Right lung (tissue), 10 donors: ENCODE results near the gene TLE4. TPM values are rescaled to one million over a fixed set of nuclear protein-coding genes. Genes with fewer than 3 reads are reported as not detected.
"Not testable (repeated sequence)": the region's sequence is repeated elsewhere in the genome, so short reads cannot be mapped to it uniquely, and the experiment has no call there.

ENCODE experiments used
- DNase-seq, 2 donors: peaks; one replicate each; pipeline ENCODE4 v3.0.0-alpha.2; 2013
- long read RNA-seq, 8 donors: transcript quantifications; one replicate each; lab custom pipeline, GENCODE V29; 2026
- polyA plus RNA-seq, 5 donors: library from polyadenylated mRNA; unstranded; fragments of 120-200 nt; gene quantifications; one replicate each; pipeline versions ENCODE4 v1.2.1 to v1.2.3, GENCODE V29; 2013; ENCODE audit warnings: inconsistent platforms in 1 of 5, low replicate concordance in 1 of 5; ENCODE audit not compliant: insufficient read length in 5 of 5, insufficient read depth in 1 of 5

The TLE4 gene
- polyA plus RNA-seq: 10 to 100 TPM; 27.1 to 35.7 (median 28.2) TPM
- long read RNA-seq, donor 1, partial matches to known transcripts: 0 of 1 reads
- long read RNA-seq, donor 1, other reads (novel, unspliced or antisense): 0 of 1 reads
- long read RNA-seq, donor 2: 0 reads
- long read RNA-seq, donor 3: 0 reads
- long read RNA-seq, donor 4: 0 reads
- long read RNA-seq, donor 5, partial matches to known transcripts: 0 of 1 reads
- long read RNA-seq, donor 5, other reads (novel, unspliced or antisense): 0 of 1 reads
- long read RNA-seq, donor 6, partial matches to known transcripts: 0 of 3 reads
- long read RNA-seq, donor 6, other reads (novel, unspliced or antisense): 0 of 3 reads
- long read RNA-seq, donor 7, partial matches to known transcripts: 0 of 1 reads
- long read RNA-seq, donor 7, other reads (novel, unspliced or antisense): 0 of 1 reads
- long read RNA-seq, donor 8: 0 reads

DNA sequence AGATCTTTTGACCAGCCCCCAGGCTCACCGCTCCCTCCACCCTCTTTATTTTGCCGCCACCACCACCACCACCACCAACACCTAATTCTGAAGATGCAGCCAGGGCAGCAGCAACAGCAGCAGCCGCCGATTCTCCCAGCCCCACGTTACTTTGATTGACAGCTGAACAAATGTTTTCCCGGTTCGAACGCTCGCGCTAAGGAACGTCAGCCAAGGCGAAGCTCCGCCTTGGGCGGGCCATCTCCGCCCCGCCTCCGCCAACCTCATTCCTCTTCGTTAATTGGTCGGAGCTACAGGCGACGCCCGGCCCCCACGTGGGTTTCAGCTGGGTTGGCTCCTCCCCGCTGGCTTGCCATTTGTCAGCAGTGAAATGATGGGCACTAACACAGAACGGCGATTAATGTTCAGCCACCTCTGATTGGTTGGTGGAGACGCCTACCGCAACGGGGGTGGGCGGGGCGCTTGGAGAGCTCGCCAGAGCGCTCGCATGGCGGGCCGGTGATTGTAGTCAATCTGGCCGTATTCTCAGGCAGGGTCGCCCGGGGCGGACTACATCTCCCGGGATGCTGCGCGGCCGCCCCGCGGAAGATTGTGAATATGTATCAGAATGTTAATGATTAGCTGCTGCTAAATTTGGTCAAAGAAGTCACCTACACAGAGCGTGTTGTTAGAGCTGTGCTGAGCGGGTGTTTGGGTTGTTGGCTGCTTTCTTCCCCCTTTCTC lies at the start of gene TLE4:
Gene TLE4 (plus strand): TSS at position 657 of the 723 bp plus-strand sequence. CDS start 826 bp downstream, outside the sequence.
- DNase-seq: peak; percentile 100

DNA sequence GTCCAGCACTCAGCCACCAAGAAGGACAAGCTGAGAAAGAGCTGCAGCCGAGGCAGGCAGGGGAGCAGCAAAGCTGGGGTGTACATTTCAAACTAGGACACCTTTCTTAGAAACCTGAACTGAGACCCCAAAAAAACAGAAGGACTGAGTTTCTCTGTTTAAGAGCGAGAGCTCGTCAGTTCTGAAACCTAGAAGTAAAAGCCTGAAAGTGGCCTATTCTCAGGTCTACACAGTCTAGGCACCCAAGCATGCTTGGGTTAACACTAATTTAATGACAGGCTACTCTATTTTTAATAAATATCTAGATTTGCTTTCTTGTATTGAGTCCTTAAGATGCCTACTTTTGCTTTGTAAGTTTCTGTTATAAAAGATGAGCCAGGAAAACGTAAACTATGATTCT lies 49.0 kb upstream of the TLE4 start:
- DNase-seq: no peak

DNA sequence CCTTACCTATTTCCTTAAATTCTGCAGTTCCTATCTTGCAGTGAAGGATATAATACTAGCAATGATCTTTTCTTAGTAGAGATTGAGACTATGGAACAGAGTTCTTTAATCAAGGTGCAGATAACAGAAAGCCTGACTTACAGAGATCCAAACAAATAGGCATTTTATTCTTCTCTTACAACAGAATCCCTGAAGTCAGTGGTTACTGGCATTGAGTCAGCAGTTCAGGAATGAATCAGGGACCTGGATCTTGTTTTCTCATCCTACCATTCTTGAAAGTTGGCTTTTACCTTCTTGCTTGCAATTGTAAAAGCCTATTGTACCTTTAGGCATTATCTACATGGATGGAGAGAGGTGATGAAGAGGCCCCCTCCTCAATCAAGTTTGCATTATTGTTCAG lies 47.5 kb upstream of the TLE4 start:
- DNase-seq: no peak

DNA sequence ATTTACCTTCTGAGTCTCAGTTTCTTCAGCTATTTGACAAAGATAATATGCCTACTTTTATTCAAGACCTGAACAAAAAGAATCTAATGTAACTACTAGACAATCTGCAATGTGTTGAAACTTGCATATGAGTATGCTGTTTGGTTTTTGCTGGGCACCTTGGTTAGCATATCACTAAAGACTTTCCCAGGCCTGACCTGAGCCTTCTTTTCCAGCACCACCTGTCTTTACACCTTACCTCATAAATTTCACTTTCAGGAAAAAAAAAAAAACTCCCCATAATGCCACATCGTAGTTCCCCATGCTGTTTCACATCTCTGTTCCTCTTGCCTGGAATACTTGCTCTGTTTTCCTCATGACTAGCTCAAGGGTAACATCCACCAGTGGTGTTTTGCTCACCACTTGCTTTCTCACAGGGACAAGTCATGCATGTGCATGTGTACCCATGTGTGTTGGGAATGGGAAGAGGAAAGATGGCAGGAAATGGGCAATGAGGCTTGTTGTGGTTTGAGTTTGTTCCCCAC lies 45.6 kb upstream of the TLE4 start:
- no peak for DNase-seq

DNA sequence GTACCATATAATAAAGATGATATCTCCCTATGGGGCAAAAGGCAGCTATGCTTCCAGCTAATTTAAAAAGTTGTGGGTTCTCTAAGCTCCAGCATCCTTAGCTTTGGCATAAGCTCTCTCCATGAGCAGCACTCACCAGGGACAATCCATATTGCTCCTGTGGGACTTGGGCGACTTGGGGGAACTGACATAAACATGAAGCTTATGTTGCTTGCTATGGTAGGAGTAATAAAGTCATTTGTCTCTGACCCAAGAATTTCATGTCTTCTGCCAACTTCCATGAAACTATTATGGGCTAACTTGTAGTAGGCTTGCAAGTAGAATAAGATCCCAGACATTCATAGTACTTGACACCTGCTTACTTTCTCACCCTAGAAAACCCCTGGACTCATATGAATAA lies 36.2 kb upstream of the TLE4 start:
- DNase-seq: no peak

DNA sequence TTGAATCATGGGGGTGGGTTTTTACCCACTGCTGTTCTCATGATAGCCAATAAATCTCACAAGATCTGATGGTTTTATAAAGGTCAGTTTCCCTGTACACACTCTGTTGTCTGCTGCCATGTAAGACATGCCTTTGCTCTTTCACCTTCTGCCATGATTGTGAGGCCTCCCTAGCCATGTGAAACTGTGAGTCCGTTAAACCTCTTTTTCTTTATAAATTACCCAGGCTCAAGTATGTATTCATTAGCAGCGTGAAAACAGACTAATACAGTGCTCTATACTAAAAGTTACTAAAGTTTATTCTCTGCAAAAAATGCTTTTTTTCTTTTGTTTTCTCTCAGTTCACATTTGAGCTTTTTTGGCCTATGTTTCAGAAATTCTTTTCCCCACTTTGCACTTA lies 33.9 kb upstream of the TLE4 start:
- no peak for DNase-seq

DNA sequence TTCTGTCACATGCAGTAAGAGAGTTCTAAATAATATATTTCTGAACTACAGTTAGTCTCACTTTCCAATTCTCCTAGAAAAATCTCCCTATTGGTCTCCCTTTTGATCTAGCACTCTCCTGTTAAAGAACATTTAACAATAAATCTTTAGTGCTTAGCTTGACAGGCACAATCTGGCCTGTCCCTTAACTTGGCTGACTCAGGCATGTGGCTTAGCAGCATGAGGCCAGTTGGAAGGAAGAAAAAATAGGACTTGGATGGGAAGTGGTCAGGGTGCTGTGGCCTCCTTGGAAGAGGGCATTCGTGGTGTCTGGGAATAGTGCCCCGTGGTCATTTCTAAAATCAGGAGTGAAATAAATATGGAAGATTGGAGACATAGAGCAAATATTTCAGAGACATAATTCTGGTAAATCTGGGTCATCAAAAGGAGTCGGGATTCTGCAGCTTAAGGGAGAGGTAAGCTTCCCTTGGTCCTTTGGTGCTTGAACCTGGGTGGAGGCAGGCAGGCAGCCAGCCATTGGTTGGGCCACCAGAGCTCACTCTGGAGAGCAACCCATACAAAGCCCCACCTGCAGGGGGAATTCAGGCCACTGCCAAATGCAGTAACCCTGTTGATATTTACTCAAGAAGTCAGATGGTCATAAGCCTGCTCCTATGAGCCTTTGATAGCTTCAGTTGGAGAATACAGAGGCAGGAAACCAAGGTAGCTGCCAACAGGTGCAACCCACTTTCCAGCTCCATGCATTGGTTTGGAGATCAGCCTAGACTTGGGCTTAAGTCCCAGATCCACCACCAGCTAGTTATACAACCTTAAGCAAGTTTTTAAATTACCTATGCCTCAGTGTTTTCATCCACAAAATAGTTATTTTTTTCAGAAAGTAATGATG lies 28.8 kb upstream of the TLE4 start:
- no peak for DNase-seq

DNA sequence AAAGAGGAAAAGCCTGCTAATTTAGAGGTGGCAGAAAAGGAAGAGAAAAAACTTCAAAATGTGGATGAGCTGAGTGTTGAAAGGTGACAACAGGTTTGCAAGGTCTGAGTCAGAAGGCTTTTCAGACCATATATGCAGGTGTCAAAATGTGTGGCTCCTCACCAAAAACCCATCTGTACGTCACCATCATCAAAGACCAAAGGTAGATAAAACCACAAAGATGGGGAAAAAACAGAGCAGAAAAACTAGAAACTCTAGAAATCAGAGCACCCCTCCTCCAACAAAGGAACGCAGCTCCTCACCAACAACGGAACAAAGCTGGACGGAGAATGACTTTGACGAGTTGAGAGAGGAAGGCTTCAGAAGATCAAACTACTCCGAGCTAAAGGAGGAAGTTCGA lies 27.4 kb upstream of the TLE4 start:
- not testable (repeated sequence) for DNase-seq

DNA sequence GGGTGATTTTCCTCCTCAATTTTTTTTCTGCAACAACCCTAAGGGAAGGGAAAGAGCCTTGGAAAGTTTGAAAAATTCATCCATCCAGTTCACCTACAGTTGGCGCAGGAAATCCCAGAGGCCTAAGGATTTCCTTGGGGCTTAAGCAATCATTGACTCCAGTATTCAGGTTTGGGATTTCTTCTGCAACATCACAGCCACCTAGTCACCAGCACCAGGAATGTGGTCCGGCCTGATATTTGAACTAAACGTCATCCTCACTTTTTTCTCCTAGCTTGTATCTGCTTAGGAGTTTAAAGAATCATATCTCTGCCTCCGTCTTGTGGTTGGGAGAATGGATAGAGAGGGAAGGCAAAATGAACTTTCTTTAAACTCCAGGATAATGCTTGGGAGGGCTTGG lies 20.2 kb upstream of the TLE4 start:
- DNase-seq: no peak

DNA sequence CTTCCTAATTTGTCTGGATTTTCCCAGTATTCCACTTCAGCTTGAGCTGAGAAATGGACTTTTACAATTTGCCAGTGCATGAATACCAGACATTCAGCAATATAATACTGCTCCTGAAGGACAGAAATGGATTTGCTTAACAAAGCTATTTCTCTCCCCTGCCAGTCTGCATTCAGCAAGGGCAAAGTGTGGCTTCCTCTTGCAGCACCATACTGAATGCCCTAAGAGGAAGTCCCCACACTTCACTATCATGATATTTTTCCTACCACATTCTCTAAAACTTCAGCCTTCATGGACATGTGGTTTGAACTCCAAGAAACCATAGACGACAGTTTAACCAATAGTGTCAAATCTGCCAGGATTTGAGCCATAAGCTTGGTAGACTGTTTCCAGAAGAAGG lies 19.8 kb upstream of the TLE4 start:
- no peak for DNase-seq

DNA sequence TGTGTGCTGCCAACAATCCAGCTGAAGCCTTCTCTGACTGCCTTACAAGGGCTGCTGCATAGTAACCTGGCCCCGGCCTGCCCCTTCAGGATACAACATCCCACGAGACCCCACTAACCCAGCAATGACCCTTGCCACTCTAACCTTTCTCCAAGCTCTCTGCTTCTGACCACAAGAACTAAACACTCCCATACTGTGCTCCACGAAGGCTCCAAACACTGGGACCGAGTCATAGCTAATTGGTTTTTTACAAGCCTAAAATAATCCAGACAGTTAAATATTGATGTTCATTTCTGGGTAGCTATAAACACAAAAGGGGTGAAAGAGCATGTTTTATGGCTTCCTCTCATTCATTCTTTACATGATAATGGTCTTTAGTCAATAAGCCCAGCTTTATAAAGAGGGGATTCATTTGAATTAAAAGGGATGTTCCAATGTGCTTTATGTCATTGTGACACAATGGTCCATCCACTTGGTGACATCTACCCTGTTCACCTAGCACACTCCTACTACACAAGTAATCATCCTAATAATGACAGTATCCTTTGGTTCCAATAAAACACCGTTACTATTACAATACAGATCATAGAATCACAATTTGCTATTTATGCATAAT lies 16.2 kb upstream of the TLE4 start:
- DNase-seq: no peak

DNA sequence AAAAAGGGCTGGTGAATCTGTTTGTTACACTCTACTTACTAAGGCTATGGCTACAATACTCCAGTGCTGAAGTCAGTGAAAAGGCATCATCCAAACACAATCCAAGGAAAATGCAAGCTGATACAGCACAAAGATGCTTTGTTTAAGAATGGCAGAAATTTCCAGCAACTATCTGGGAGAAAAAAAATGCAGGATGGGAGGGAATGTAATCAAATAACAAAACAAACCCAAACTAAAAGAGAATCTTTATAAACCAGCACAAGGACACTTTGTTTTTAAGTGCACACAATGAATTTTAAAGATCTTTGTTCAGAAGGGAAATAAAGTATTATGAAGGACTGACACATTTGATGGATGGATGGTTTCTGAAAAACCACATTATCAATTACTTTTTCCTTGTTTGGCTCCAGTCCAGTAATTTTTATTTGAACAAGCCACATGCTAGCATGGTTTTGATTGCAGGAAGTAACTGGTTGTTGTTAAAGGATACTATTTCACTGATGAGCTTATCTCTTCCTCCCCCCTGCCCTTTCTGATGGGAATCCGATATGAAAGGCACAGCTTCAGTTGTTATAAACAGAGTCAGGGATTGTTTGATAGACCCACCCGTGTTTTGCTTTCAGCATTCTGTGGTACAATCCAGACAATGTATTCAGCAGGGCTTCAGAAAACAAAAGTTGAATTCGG lies 12.1 kb upstream of the TLE4 start:
- DNase-seq: no peak

DNA sequence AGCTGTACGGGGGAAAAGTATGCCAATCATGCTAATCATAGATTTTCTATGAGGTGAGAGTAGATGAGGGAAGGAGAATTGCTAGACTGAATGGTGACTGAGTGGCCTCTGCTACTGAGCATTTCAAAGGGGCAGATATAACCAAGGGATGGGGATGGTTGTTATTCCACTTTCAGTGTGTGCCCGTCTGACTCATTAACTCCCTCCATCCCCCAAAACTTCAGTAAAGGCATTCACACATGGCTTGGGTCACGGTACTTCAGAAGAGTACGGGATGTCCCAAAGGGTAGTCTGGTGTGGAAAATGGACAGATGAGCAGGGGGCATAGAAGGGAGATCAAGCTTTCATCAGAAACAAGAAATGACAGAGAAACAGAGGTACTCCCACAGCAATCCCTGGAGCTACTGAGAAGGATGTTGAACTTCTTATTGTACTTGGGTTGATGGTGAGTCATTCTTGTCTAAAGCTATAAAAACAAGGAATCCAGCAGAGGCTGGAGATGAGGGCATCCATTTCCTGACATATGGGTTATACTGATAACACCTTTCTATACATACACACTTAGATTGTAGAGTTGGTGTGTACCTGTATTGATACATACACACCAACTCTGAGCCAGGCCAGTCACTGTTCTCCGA lies 8.9 kb upstream of the TLE4 start:
- no peak for DNase-seq

DNA sequence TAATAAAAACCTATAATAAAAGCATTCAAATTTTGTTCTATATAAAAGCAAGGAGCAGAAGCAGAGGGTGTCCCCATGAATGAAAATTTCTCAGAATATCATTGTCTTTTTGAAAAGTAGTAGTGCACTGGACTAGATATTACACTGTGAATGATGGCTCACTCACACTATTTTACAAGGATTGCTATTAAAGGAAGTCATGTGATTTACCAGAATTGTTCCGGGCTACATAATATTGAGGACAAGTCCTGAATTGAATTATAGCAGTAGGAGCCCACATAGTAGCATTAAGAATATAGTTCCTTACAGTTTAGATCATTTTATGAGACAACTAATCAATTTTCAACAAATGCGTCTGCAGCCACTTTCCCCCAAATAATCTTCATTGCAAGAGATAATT lies 7.7 kb upstream of the TLE4 start:
- no peak for DNase-seq

DNA sequence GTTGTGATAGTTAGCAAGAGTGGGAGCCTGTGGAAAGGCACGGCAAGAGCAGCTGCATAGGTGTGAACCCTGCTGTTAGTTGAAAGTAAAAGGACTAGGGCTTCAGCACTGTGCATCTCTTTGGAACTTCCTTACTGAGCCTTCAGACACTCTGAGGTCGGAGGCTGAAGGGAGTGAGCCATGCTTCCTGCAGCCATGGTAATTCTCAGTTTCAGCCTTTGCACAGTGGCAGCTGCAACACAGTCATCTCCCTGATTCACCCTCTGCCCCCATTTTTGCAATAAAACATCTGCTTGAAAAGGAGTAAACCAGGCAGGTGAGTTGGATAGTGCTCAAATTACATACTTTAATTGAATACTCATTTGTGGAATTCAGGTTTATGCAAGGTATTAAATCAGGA lies 6.5 kb upstream of the TLE4 start:
- no peak for DNase-seq

DNA sequence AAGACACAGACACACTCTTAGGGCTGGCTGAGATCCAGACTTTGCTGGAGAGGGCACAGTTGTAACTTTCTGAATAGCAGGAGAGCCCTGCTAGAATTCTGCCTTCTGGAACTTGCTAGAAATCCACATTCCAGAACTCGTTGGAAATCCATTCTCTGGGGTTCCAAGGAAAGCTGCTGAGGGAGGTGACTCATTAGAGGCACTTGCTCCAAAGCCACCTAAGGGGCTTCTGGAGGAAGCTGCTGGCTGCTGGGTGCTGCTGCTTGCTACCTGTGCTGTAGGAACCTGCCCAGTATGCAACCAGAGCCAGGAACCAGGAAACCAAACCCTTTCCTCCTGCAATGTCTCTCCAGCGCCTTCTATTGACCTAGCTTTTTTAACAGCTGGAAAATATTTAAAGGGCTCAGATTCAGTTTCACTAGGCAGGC lies 4.1 kb upstream of the TLE4 start:
- DNase-seq: no peak

DNA sequence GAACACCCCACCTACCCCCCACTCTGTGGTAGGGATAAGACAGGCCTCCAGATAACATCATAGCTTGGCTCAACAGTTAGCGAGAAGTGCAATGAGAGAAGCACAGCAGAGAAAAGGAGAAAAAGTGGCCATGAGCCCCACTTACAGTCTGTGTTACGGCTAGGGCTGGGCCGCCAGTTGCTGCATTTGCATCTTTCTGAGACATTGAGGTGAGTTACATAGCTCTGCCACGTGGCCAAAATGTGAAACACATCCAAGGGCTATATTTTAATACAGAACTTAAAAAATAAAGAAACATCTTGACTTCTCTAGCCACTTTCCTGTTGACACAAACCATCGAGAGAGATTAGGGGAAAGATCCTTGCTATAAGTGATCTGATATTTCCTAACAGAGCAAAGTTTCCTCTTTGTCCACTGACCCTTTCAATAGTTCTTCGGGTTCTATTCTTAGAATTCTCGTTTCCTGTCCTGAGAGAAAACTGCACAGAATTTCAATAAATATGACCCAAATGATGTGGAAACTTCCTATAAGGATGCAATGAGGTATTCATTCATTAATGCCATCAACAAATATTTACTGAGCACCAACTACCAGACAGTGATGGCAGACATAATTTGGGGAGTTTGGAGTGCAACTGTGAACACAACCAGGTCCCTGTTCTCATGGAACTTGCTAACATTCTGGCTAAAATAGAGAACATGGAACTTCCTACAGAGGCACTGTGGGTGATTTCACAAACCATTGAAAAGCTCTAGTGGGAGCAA lies 3.2 kb upstream of the TLE4 start:
- DNase-seq: no peak

DNA sequence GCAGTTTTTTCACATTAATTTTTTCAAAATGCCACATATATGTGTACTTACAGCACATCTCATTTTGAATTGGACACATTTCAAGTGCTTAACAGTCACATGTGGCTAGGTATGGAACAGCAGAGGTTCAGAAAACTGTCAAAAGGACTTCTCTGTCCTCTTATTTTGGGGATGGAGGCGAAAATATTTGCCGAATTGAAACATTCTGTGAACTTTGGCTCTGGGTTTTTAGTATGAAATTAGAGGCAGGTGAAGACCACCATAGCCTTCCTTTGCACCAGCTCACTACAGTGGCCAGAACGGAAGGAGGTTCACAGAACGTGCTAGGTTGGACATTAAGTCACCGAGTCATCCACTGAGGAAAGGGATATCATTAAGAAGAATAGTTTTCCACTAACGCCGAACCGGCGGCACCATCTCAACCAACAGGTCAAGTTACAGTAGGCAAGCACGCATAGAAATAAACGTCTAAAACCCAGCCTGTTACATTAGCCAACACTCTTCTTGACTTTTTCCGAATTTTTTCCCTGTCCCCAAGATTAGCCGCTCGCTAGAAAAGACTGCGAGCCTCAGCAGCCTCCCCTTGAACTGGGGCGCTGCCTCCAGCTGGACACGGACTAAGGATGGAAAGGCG lies 1.8 kb upstream of the TLE4 start:
- DNase-seq: peak in 1 of 2 donors; percentile 14
